ENCODE measurements around the gene SHTN1. TPM values are rescaled to one million over a fixed set of nuclear protein-coding genes. Genes with fewer than 3 reads are reported as not detected.

SHTN1 gene
- total and polyA plus RNA-seq, 2 donors (not counting 1 experiment from before 2014, with no cell fraction given) = 0.33 to 1.6 TPM

- Histone ChIP-seq H3K9me3 (ENCODE audit: control insufficient read depth, insufficient read depth, low read depth, low read length) (no peaks in the 10 kb centered on the region), H2AFZ (ENCODE audit: low read length) (no peak overlapping the region), H3K4me1 (ENCODE audit: control insufficient read depth, extremely low read depth, insufficient read depth, low read length) (no peaks in the 10 kb centered on the region), H3K4me3 (replicated peaks in 1 of 4; ENCODE audit: control extremely low read depth in 1 of 4, insufficient read depth in 1 of 4, low read depth in 3 of 4, low read length in 4 of 4) (no peak overlapping the region), H3K9ac (ENCODE audit: insufficient read depth, low read length) (no peak overlapping the region), H4K20me1 (ENCODE audit: control insufficient read depth, extremely low read depth, insufficient read depth, low read length) (no peaks in the 10 kb centered on the region), H3K4me2 (ENCODE audit: extremely low read depth, insufficient read depth, low read length) (no peak overlapping the region), H3K27ac (ENCODE audit: insufficient read depth, low read length) (no peak overlapping the region), H3K27me3 (ENCODE audit: control insufficient read depth, insufficient read depth, low read length) (no peaks in the 10 kb centered on the region), H3K36me3 (ENCODE audit: control insufficient read depth, insufficient read depth, low read length) (no peaks in the 10 kb centered on the region), H3K79me2 (ENCODE audit: control insufficient read depth, insufficient read depth, low read length) (no peaks in the 10 kb centered on the region)
- no peak for DNase-seq (ENCODE audit: low read depth in 2 of 2)
- no peak for TF ChIP-seq EZH2 (IDR thresholded peaks at IDR 0.05; ENCODE audit: low read length, missing control alignments)
- no peak for TF ChIP-seq CTCF (conservative IDR thresholded peaks at IDR 0.05 in 1 of 2, IDR thresholded peaks at IDR 0.05 in 1 of 2; ENCODE audit: low read depth in 1 of 2, low read length in 2 of 2)
Observed at GRCh38 chr10:116909307-116909706, 95.7 kb downstream of the SHTN1 start.

- Histone ChIP-seq H3K9me3 (ENCODE audit: control insufficient read depth, insufficient read depth, low read depth, low read length) (no peaks in the 10 kb centered on the region), H3K79me2 (ENCODE audit: control insufficient read depth, insufficient read depth, low read length) (no peaks in the 10 kb centered on the region), H3K4me1 (ENCODE audit: control insufficient read depth, extremely low read depth, insufficient read depth, low read length) (no peaks in the 10 kb centered on the region), H3K4me3 (replicated peaks in 1 of 4; ENCODE audit: control extremely low read depth in 1 of 4, insufficient read depth in 1 of 4, low read depth in 3 of 4, low read length in 4 of 4) (no peak overlapping the region), H3K36me3 (ENCODE audit: control insufficient read depth, insufficient read depth, low read length) (no peaks in the 10 kb centered on the region), H3K4me2 (ENCODE audit: extremely low read depth, insufficient read depth, low read length) (no peak overlapping the region), H3K9ac (ENCODE audit: insufficient read depth, low read length) (no peak overlapping the region), H3K27me3 (ENCODE audit: control insufficient read depth, insufficient read depth, low read length) (no peaks in the 10 kb centered on the region), H2AFZ (ENCODE audit: low read length) (no peak overlapping the region), H3K27ac (ENCODE audit: insufficient read depth, low read length) (no peak overlapping the region), H4K20me1 (ENCODE audit: control insufficient read depth, extremely low read depth, insufficient read depth, low read length) (no peaks in the 10 kb centered on the region)
- no peak for DNase-seq (ENCODE audit: low read depth in 2 of 2)
- TF ChIP-seq CTCF (conservative IDR thresholded peaks at IDR 0.05 in 1 of 2, IDR thresholded peaks at IDR 0.05 in 1 of 2; ENCODE audit: low read depth in 1 of 2, low read length in 2 of 2) = no peak
- no peak for TF ChIP-seq EZH2 (IDR thresholded peaks at IDR 0.05; ENCODE audit: low read length, missing control alignments)
Observed at GRCh38 chr10:116907245-116907987, 97.6 kb downstream of the SHTN1 start.

GRCh38 chr10:116905845-116906210, 99.2 kb downstream of the SHTN1 start:
- no peaks in the 10 kb centered on the region for H3K9me3 ChIP-seq (ENCODE audit: control insufficient read depth, insufficient read depth, low read depth, low read length)
- H2AFZ ChIP-seq (ENCODE audit: low read length) = no peak overlapping the region
- H3K9ac ChIP-seq (ENCODE audit: insufficient read depth, low read length) = no peak overlapping the region
- H3K4me3 ChIP-seq (replicated peaks in 1 of 4; ENCODE audit: control extremely low read depth in 1 of 4, insufficient read depth in 1 of 4, low read depth in 3 of 4, low read length in 4 of 4) = no peak overlapping the region
- TF ChIP-seq EZH2 (IDR thresholded peaks at IDR 0.05; ENCODE audit: low read length, missing control alignments) = no peak
- no peak for TF ChIP-seq CTCF (conservative IDR thresholded peaks at IDR 0.05 in 1 of 2, IDR thresholded peaks at IDR 0.05 in 1 of 2; ENCODE audit: low read depth in 1 of 2, low read length in 2 of 2)
- H3K4me1 ChIP-seq (ENCODE audit: control insufficient read depth, extremely low read depth, insufficient read depth, low read length) = no peaks in the 10 kb centered on the region
- H3K36me3 ChIP-seq (ENCODE audit: control insufficient read depth, insufficient read depth, low read length) = no peaks in the 10 kb centered on the region
- H3K4me2 ChIP-seq (ENCODE audit: extremely low read depth, insufficient read depth, low read length) = no peak overlapping the region
- DNase-seq (ENCODE audit: low read depth in 2 of 2) = no peak
- no peak overlapping the region for H3K27ac ChIP-seq (ENCODE audit: insufficient read depth, low read length)
- no peaks in the 10 kb centered on the region for H3K79me2 ChIP-seq (ENCODE audit: control insufficient read depth, insufficient read depth, low read length)
- no peaks in the 10 kb centered on the region for H4K20me1 ChIP-seq (ENCODE audit: control insufficient read depth, extremely low read depth, insufficient read depth, low read length)
- H3K27me3 ChIP-seq (ENCODE audit: control insufficient read depth, insufficient read depth, low read length) = no peaks in the 10 kb centered on the region

Measured in fibroblast of lung (primary cell).